Cardiac fibroblast (primary cell): ENCODE results near the gene TMEM92.
"Not testable (repeated sequence)": the region's sequence is repeated elsewhere in the genome, so short reads cannot be mapped to it uniquely, and the experiment has no call there.

Source experiments
- DNase-seq, 2 donors: peaks; one replicate each; pipeline versions ENCODE4 v3.0.0 to v3.0.0-alpha.2; 2010; ENCODE audit warnings: low read depth in 2 of 2
- H3K4me3 ChIP-seq, 2 donors: replicated peaks in 1 of 2; 1 replicate in 1 of 2; 2 replicates in 1 of 2; pipeline ENCODE4 v1.5.1; 2011; ENCODE audit warnings: low read depth in 2 of 2, low read length in 2 of 2, mild to moderate bottlenecking in 2 of 2, moderate library complexity in 1 of 2
- TF ChIP-seq, protein P1 (sequence below): IDR thresholded peaks from one replicate; pipeline ENCODE4 v1.5.1; 2011; ENCODE audit warnings: low read depth, mild to moderate bottlenecking, low read length, inconsistent platforms

The TMEM92 gene

DNA sequence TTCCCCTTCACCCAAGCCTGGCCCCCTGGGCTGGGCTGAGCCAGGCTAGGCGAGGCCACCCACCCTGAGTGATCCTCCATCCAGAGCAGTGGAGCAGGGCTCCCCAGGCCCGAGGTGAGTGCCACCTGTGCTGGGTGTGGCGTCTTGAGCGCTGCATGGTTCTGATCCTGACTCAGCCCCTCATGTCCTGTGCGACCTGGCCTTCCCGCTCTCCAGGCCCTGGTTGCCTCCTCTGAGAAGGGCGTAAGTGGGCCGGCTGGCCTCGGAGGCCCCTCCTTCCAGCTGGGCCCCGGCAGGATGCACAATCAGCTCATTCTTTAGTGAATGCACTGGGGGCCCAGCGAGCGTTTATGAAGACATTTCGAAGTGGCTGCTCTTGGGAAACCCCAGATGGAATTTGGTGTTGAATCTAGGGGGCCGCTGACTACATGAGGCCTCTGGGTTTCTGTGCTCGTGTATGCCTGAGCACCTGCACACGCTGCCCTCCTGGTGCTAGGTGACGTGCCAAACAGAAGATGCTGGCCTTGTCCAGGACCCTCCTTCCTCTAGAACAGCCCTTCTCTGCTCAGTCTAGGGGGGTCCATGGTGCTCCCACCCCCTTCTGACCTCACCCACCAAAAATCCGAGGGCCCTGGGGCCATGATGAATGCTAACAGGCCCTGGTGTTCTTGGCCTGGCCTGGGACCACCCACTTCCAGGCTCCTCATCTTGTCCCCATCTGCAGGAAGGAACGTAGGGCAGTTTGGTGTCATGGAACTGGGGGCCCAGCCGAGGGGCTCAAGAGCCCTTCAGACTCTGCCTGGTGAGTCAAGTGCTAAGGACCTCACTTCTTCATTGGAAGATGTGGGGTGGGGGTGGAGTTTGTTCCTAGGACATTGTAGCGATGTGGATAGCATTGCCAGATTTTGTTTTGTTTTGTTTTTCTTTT, 3.6 kb upstream of the TMEM92 start:
- TF ChIP-seq, protein P1, sequence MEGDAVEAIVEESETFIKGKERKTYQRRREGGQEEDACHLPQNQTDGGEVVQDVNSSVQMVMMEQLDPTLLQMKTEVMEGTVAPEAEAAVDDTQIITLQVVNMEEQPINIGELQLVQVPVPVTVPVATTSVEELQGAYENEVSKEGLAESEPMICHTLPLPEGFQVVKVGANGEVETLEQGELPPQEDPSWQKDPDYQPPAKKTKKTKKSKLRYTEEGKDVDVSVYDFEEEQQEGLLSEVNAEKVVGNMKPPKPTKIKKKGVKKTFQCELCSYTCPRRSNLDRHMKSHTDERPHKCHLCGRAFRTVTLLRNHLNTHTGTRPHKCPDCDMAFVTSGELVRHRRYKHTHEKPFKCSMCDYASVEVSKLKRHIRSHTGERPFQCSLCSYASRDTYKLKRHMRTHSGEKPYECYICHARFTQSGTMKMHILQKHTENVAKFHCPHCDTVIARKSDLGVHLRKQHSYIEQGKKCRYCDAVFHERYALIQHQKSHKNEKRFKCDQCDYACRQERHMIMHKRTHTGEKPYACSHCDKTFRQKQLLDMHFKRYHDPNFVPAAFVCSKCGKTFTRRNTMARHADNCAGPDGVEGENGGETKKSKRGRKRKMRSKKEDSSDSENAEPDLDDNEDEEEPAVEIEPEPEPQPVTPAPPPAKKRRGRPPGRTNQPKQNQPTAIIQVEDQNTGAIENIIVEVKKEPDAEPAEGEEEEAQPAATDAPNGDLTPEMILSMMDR, result no peak
- DNase-seq, result peak; percentile 78 to 84
- H3K4me3 ChIP-seq, result peak overlapping the region in 1 of 2 donors; percentile 28

- not testable (repeated sequence) for H3K4me3 ChIP-seq, DNase-seq
Observed at GRCh38 chr17:50271363-50271750, 2.9 kb upstream of the TMEM92 start.

- DNase-seq, result no peak
- peak overlapping the region; percentile 57 to 61 for H3K4me3 ChIP-seq
- TF ChIP-seq, protein P1, result no peak
Observed at GRCh38 chr17:50272246-50272645, 2.0 kb upstream of the TMEM92 start.

DNA sequence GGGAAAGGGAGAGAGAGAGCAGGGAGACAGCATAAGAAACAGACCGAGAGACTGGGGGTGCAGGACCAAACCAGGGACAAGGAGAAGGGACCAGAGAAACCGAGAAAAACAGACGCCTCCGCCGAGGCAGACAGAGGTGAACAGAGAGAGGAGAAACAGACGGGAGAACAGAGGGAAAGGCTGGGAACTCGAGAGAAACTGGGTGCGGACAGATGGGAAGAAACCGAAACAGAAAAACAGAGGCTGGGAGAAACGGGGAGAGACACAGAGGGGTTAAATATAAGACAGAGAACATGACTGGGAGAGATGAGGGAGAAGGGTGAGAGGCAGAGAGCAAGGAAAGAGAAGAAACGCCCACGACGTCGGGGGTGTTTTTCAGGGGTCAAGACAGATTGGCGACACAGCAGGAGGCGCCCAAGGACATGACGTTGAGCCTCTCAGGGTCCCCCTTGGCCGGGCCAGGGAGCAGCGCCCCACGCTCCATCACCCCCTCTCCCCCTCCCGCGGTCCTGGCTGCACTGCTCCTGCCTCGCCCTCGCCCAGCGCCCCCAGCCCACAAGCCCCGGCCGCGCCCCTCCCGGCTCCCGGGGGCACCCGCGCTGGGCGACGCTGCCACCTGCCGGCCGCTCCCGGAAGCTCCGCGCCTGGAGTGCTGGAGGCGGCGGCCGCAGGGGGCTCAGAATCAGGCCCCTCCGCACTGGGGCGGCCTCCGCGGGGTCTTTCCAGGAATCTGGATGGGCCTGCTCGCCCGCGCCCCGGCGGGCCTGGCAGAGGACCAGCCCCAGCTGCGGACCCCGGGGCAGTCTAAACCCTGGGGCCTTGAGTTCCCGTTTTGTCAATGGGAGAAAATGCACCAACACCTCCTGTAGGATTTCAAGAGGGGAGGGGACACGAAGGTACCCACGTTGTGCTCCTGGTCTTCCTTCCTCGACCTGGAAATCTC, 1.3 kb upstream of the TMEM92 start:
- H3K4me3 ChIP-seq, result peak overlapping the region; percentile 57 to 61
- DNase-seq, result peak; percentile 56 to 60
- TF ChIP-seq, protein P1, result no peak

- H3K4me3 ChIP-seq, result peak overlapping the region in 1 of 2 donors; percentile 26
- no peak for DNase-seq
Observed at GRCh38 chr17:50273654-50274040, 619 bp upstream of the TMEM92 start.

DNA sequence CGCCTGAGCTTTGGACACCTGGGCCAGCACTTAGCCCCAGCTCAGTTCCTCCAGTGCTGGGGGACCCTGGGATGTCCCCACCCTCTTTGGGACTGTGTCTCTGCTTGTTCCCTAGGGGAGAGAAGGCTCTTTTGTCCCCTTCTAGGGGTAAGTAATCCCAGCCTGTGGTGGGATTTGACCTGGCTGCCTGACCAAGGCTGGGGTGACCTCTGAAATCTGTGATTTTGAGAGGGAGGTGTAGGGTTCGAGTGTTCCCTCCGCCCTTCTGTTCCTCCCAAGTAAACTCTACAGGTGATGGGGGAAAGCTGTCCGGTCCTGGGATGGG, 593 bp downstream of the TMEM92 start:
- H3K4me3 ChIP-seq, result no peak overlapping the region
- TF ChIP-seq, protein P1, result no peak
- no peak for DNase-seq

More at GRCh38 chr17:50273654-50274040, 619 bp upstream of the TMEM92 start:
- TF ChIP-seq, protein P1, result no peak

- no peak overlapping the region for H3K4me3 ChIP-seq
- TF ChIP-seq, protein P1, result no peak
- DNase-seq, result no peak
Observed at GRCh38 chr17:50275279-50275678, 1.0 kb downstream of the TMEM92 start.
